WI38 (cell line): ENCODE measurements around the gene MAGI1.
A peak's percentile ranks its signal among the peaks of the same experiment; 100 is the strongest.

ENCODE experiments used
- H3K4me3 ChIP-seq: 2 replicates; pipeline ENCODE4 v1.5.1; 2011; ENCODE audit warnings: low read depth, mild to moderate bottlenecking, control low read depth, low read length
- TF ChIP-seq, protein P1 (sequence below): IDR thresholded peaks from 2 replicates; pipeline ENCODE4 v1.5.1; 2012; ENCODE audit warnings: low read depth, mild to moderate bottlenecking, control low read depth, low read length

Gene MAGI1

GRCh38 chr3:65558826-65559225 is 479.9 kb downstream of the MAGI1 start:
- H3K4me3 ChIP-seq: no peak overlapping the region
- TF ChIP-seq, protein P1, sequence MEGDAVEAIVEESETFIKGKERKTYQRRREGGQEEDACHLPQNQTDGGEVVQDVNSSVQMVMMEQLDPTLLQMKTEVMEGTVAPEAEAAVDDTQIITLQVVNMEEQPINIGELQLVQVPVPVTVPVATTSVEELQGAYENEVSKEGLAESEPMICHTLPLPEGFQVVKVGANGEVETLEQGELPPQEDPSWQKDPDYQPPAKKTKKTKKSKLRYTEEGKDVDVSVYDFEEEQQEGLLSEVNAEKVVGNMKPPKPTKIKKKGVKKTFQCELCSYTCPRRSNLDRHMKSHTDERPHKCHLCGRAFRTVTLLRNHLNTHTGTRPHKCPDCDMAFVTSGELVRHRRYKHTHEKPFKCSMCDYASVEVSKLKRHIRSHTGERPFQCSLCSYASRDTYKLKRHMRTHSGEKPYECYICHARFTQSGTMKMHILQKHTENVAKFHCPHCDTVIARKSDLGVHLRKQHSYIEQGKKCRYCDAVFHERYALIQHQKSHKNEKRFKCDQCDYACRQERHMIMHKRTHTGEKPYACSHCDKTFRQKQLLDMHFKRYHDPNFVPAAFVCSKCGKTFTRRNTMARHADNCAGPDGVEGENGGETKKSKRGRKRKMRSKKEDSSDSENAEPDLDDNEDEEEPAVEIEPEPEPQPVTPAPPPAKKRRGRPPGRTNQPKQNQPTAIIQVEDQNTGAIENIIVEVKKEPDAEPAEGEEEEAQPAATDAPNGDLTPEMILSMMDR: no peak

- H3K4me3 ChIP-seq: no peak overlapping the region
- TF ChIP-seq, protein P1: no peak
Measured at GRCh38 chr3:65557899-65558564, 480.7 kb downstream of the MAGI1 start.

DNA sequence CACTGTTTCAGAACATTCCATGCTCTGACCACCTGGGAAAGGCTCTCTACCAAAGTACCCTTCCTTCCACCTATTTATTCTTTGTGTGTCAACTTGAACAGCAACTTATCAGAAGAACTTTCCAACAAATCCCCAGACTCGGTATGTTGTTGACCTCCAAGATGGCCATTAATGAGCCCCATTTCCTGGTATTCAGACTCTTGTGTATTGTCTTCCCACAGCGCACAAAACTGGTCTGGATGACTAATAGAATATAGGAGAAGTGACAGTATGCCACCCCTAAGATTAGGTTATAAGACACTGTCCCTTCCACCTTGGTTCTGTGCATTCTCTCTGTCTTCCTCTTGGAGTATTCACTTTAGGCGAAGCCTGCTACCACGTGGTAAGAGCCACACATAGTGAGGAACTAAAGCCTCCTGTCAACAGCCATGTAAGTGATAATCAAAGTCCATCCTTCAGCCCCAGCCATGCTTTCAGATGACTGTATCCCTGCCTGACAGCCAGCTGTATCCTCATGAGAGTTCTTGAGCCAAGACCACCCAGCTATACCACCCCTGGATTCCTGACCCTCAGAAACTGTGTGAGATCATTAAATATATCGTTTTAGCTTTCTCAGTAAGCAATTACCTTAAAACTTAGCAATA is 481.7 kb downstream of the MAGI1 start:
- TF ChIP-seq, protein P1: no peak
- no peak overlapping the region for H3K4me3 ChIP-seq

DNA sequence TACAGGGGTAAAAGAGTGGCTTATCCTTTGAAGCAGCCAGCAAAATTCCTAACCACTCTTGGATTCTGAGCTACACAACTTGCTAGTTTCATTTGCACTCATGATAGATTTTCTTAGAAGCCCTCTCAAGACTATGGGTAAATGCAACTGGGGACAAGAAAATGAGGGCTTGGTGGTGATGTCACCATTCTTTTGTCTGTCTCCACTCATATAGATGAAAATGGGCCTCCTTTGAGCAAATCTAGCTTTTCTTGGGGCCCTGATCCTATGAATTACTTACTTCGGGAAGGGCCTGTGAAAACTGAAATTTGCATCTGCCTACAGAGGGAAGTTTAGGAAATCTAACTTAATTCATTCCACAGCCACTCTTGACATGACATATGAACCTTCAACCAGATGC is 486.3 kb downstream of the MAGI1 start:
- TF ChIP-seq, protein P1: no peak
- H3K4me3 ChIP-seq: no peak overlapping the region

DNA sequence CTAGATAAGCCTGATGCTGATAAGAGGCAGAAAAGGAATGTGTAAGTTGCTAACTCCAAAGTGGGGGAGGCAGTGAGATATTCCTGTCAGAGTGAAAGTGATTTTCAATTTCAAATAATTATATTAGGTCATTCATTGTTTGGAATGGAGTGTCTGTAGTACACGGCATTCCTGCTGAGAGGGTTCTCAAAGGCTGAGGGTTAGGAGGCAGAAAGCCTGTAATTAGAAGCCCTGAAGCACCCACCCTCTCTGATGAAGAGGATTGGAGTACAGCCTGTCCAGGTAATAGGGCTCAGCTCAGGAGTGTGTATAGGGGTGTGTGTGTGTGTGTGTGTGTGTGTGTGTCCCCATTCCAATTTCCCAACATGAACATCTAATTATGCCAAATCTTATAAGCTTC is 486.8 kb downstream of the MAGI1 start:
- TF ChIP-seq, protein P1: no peak
- H3K4me3 ChIP-seq: no peak overlapping the region

DNA sequence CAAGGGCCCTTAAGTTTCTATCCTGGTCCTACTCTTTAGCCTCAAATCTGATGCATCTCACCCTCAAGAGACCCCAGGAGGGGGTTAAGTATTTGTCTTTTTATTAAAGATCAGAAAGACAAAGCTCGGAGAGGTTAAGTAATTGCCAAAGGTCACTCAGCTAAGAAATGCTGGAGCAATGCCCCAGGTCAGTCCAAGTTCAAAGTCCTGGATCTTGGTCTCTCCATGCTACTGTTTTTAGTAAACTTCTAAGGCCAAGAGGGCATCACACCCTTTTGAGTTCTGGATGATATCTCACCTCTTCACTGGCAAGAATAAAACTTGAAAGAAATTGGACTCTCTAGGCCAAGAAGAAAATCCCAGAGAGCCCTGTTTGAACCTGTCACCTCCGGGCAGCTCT is 488.6 kb downstream of the MAGI1 start:
- TF ChIP-seq, protein P1: no peak
- H3K4me3 ChIP-seq: no peak overlapping the region

GRCh38 chr3:65549626-65549959 is 489.1 kb downstream of the MAGI1 start:
- TF ChIP-seq, protein P1: no peak
- peak overlapping the region; percentile 61 for H3K4me3 ChIP-seq
